KMS-11 (cell line): Measurements from ENCODE around the gene MALL.
"Not testable (repeated sequence)": the region's sequence is repeated elsewhere in the genome, so short reads cannot be mapped to it uniquely, and the experiment has no call there.

Experiments
- H2AFZ ChIP-seq: fragments of 200-600 bp; sonication (generic); 2 replicates; pipeline ENCODE4 v1.6.1; 2016; ENCODE audit warnings: antibody characterized with exemption, mixed run types, low read depth
- H3K27ac ChIP-seq: fragments of 200-600 bp; sonication (generic); 2 replicates; pipeline ENCODE4 v1.6.1; 2016; ENCODE audit warnings: mild to moderate bottlenecking, mixed run types
- H3K27me3 ChIP-seq: fragments of 200-600 bp; sonication (generic); 2 replicates; pipeline ENCODE4 v1.6.1; 2017; ENCODE audit warnings: mild to moderate bottlenecking, low read depth, mixed run types, moderate library complexity; ENCODE audit not compliant: insufficient read depth
- H3K36me3 ChIP-seq: fragments of 200-600 bp; sonication (generic); 2 replicates; pipeline ENCODE4 v1.6.1; 2017; ENCODE audit warnings: mild to moderate bottlenecking, mixed run types; ENCODE audit not compliant: insufficient read depth
- H3K4me1 ChIP-seq: fragments of 200-600 bp; sonication (generic); 2 replicates; pipeline ENCODE4 v1.6.1; 2016; ENCODE audit warnings: mild to moderate bottlenecking, low read depth, mixed run types; ENCODE audit not compliant: poor library complexity, severe bottlenecking
- H3K4me2 ChIP-seq: fragments of 200-600 bp; sonication (generic); 2 replicates; pipeline ENCODE4 v1.7.0; 2016; ENCODE audit warnings: mild to moderate bottlenecking, mixed run types
- H3K4me3 ChIP-seq: fragments of 200-600 bp; sonication (generic); IDR thresholded peaks from 2 replicates; pipeline ENCODE4 v1.6.1; 2017; ENCODE audit warnings: low read depth, low read length, mixed read lengths; ENCODE audit not compliant: insufficient read depth
- H3K79me2 ChIP-seq: fragments of 200-600 bp; sonication (generic); 2 replicates; pipeline ENCODE4 v1.6.1; 2016; ENCODE audit warnings: low read depth, mixed run types; ENCODE audit not compliant: insufficient read depth
- H3K9ac ChIP-seq: fragments of 200-600 bp; sonication (generic); 2 replicates; pipeline ENCODE4 v1.6.1; 2016; ENCODE audit warnings: mild to moderate bottlenecking, mixed run types
- H4K20me1 ChIP-seq: fragments of 200-600 bp; sonication (generic); 2 replicates; pipeline ENCODE4 v1.6.1; 2016; ENCODE audit warnings: mild to moderate bottlenecking, mixed run types; ENCODE audit not compliant: insufficient read depth

The MALL gene

GRCh38 chr2:110049769-110050168 lies 65.9 kb downstream of the MALL start:
- H2AFZ ChIP-seq, H3K27me3 ChIP-seq, H3K4me3 ChIP-seq, H3K4me2 ChIP-seq, H4K20me1 ChIP-seq, H3K9ac ChIP-seq, H3K36me3 ChIP-seq, H3K79me2 ChIP-seq, H3K27ac ChIP-seq, H3K4me1 ChIP-seq: not testable (repeated sequence)

DNA sequence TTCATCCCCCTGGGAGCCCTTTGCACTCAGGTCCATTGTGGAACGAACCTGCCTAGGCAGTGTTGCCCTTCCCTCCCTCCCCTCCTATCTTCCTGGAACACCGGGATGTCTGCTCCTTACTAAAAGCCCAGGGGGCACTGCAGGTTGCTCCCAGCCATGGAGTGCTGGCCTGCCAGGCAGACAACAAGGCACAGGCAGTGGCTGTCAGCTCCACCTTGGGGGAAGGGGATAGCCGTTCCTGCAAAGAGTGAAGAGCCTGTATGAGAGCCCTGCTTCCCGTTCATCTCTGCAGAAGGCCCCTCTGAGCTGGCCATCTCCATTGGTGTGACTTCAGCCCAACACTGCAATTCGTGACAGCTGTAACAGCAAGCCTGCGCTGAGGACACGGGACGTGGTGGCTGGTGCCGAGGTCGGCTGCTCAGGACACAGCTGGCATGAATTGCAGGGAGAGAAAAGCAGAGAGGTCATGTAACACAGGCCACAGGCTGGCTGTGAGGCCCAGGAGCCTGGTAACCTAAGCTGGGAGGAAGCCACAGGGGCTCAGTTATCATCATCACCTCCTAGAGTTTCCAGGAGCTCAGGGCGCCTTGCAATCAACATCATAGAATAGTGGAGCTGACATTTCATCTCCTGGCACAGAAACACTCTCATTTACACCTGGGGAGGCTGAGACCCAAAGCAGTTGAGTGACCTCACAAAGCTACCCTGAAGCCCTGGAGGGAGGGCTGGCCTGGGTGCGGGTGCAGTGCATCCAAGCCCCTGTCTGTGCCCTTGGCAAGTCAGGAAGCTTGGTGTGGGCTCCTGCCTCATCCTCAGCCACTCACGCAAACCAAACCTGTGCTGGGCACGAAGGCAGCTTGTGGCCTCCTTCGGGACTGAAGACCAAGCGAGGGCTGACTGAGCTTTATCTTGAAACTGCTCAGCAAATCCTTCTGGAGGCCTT lies 67.1 kb downstream of the MALL start:
- not testable (repeated sequence) for H3K79me2 ChIP-seq, H3K36me3 ChIP-seq, H3K4me3 ChIP-seq, H3K27me3 ChIP-seq, H3K27ac ChIP-seq, H2AFZ ChIP-seq, H4K20me1 ChIP-seq, H3K4me1 ChIP-seq, H3K4me2 ChIP-seq, H3K9ac ChIP-seq

- not testable (repeated sequence) for H3K4me1 ChIP-seq, H3K79me2 ChIP-seq, H3K4me3 ChIP-seq, H3K9ac ChIP-seq, H3K27me3 ChIP-seq, H3K36me3 ChIP-seq, H3K4me2 ChIP-seq, H4K20me1 ChIP-seq, H3K27ac ChIP-seq, H2AFZ ChIP-seq
These were observed 68.4 kb downstream of the MALL start for GRCh38 chr2:110047225-110047624.

- not testable (repeated sequence) for H3K79me2 ChIP-seq, H3K27me3 ChIP-seq, H3K9ac ChIP-seq, H4K20me1 ChIP-seq, H3K36me3 ChIP-seq, H3K4me3 ChIP-seq, H2AFZ ChIP-seq, H3K4me1 ChIP-seq, H3K4me2 ChIP-seq, H3K27ac ChIP-seq
These were observed 73.5 kb downstream of the MALL start for GRCh38 chr2:110041941-110042660.

- not testable (repeated sequence) for H2AFZ ChIP-seq, H3K27me3 ChIP-seq, H3K4me3 ChIP-seq, H3K27ac ChIP-seq, H3K9ac ChIP-seq, H3K4me2 ChIP-seq, H4K20me1 ChIP-seq, H3K79me2 ChIP-seq, H3K36me3 ChIP-seq, H3K4me1 ChIP-seq
These were observed 78.3 kb downstream of the MALL start for GRCh38 chr2:110037336-110037735.

DNA sequence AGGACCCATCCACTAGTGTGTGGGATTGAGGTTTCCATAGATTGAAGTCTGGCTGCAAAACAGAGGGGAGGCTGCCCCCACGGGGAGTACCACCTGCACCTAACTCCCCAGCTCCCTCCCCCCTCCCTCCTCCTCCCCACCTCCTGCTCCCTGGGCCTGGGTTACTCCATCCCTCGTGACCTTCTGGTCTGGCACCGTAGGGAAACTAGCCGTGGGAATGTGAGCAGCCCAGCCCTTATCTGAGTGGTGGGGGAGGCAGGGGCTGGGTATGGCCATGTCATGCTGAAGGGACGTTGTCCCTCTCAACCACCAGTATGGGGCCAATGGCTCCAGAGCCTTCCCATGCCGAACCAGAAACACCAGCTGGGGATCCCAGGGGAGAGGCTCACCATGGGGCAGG lies 80.2 kb downstream of the MALL start:
- not testable (repeated sequence) for H4K20me1 ChIP-seq, H3K4me1 ChIP-seq, H3K79me2 ChIP-seq, H3K36me3 ChIP-seq, H3K4me3 ChIP-seq, H3K4me2 ChIP-seq, H2AFZ ChIP-seq, H3K27me3 ChIP-seq, H3K9ac ChIP-seq, H3K27ac ChIP-seq

DNA sequence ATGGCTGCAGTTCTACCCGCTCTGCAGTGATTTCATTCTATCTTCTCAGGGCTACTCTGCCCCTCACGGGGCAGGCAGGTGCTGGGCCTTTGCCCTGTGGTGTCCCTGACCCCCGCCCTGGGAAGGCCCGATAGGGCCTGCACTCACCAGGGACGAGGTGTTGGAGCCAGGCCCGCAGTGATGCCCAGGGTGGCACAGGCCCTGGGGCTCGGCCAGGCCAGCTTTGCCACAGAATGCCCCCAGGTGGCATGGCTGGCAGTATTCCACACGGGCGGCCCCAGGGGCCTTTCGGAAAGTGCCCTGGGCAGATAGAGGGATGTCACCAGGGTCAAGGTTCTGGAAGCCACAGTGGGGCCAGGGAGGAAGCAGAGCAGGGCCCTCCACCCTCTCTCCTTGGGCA lies 80.7 kb downstream of the MALL start:
- not testable (repeated sequence) for H3K36me3 ChIP-seq, H2AFZ ChIP-seq, H3K79me2 ChIP-seq, H3K27ac ChIP-seq, H3K4me1 ChIP-seq, H3K27me3 ChIP-seq, H4K20me1 ChIP-seq, H3K9ac ChIP-seq, H3K4me2 ChIP-seq, H3K4me3 ChIP-seq
